SW480 (cell line): Measurements from ENCODE around the gene MYL9.
"Not testable (repeated sequence)": the region's sequence is repeated elsewhere in the genome, so short reads cannot be mapped to it uniquely, and the experiment has no call there.

ENCODE experiments used
- DNase-seq: peaks from one replicate; pipeline ENCODE4 v3.0.0-alpha.2; 2016; ENCODE audit warnings: low spot score

MYL9 gene

DNA sequence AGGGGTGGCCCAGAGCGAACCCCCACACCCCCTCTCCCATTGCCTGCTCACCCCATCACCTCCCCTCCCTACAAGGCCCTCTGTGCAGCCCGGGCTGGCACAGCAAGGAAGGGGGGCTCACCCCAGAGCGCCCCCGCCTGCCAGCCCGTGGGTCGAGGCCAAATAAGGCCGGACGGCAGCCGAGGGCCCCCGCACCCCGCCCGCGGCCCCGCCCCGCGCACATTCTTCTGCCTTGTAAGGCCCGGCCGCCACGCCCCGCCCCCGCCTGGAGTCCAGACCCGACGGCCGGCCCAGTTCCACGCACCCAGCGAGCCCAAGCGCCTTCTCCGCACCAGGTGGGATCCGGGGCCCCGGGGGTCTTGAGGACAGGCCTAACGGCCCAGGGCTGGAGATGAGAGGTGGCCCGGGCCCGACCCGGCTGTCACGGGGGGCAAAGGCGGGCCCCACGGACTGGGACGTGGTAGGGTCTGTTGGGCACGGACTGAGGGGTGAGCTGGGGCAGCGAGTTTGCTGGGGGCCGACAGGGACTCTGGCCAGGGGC is at the start of gene MYL9:
TSS of gene MYL9 (plus strand) at position 293 of the 541 bp plus-strand sequence. CDS start 3,366 bp downstream, outside the sequence.
- peak; percentile 56 for DNase-seq

DNA sequence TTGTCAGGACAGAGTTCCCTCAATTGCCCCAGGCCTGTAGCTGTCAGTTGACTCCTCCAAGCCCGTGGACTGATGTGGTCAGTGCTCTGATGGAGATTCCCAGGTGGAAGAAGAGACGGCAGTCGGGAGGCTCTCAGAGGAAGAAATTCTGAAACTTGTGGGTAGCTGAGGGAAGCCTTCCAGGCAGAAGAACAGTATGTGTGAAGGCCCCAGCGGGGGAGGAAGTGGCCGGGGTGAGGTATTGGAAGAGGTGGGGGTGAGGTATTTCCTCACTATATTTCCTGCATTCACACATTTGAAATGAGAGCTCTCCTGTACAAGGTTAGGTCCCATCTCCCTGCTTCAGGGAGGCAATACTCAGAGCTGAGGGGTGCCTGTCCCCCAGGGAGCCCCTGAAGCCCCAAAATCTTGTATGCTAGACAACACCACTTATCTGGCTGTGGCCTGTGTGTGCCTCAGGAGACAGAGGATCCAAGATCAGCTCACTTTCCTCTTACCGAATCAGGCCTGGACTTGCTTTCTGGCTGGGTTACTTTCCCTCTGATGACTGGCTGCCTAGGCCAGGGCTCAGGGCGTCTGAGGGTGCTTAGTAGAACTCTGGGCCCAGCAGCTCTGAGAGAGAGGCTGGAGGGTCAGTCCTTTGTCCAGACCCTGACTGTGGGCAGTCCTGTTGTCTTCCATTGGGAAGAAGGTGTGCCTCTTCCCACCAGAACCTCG is 49.3 kb upstream of the MYL9 start:
- no peak for DNase-seq

DNA sequence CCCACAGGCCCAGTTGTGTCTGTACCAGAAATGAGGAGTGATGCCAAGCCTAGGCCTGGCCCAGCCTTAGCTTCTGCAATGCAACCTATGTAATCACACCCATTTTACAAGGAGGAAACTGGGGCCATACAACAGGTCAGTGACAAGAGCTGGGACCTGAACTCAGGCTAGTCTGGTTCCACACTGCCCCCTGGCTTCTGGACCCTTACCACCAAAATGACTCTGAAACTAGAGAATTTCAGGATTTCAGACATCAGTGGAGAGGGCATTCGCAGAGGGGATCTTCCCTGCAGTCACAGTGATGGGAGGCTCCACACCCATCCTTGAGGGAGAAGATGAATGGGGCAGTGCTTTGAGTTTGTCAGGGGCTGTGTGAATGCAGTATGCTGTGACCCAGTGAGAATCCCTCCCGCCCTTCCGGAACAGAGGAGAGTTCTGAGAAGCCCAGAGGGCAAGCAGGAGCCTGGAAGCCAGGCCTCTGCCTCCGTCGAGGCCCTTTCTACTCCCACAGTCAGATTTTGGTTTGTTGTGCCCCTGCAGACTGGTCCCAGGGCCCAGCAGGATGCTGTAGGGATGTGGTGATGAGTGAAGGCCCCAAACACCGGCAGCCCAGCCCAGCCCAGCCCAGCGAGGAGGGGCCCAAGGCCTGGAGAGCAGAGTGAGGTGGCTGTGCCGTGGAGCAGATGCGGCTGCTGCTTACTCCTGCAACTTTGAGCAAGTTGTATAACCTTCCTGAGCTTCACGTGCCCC is 48.1 kb upstream of the MYL9 start:
- no peak for DNase-seq

DNA sequence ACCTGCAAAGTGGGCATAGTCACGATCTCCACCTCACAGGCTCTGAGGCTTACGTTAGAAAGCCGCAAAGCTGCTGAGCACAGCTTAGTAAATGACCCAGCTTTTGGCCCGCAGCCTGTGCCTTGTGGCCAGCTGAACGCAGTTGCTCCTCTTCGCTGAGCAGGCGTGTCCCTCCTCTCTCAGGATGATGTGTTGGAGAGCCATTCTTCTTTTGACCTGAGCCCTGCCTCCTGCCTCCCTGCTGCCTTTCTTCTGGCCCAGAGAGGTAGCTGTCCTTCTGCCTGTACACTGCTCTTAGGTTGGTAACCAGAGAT is 47.6 kb upstream of the MYL9 start:
- no peak for DNase-seq

DNA sequence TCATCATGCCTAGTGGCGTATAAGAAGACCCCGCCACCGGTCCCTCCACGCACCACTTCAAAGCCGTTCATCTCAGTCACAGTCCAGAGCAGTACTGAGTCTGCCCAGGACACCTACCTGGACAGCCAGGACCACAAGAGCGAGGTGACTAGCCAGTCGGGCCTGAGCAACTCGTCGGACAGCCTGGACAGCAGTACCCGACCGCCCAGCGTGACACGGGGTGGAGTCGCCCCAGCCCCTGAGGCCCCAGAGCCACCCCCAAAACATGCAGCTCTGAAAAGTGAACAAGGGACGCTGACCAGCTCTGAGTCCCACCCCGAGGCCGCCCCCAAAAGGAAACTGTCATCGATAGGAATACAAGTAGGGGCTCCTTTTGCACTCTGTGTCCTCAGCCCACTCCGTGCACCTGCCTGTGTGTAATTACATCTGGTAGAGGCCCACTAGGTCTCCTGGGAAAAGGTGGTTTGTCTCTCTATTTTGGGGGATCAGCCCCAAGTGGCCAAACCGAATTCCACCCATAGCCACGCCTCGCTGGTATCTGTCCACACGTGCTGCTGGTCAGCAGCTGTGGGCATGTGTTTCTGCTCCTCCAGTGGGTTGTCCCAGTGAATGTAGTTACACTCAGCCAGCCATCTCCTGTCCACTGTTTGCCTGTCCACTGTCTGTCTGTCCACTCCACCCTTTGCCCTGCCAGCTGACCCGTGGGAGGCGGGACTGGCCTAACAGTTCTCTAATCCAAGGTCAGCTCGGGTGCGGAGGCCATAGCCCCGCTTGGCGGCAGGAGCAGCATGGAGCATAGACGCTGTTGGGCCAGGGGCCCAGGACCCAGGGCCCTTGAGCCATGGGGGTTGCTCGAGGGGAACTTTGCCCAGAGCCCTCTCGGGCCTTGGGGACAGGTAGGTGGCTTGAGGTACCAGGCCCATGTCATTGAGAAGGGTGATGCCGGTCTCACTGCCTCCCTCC is 44.3 kb upstream of the MYL9 start:
- DNase-seq, result no peak

DNA sequence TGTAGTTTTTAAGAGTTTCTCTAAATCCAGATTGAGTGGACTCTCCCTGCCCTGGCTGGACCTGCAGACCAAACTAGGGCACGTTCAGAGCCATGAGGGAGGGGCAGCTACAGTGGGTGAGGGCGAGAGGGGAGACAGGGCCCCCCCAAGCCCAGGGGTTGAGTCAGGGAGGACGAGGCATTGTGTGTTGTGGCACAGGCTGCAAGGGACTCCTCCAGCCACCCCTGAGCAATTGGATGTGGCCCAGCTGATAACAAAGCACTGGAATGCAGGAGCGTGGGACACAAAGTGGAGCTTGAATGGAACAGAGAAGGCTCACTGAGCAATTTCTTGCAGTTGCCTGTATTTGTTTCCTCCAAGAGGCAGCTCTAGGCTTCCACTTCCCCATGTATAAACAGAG is 43.5 kb upstream of the MYL9 start:
- no peak for DNase-seq

DNA sequence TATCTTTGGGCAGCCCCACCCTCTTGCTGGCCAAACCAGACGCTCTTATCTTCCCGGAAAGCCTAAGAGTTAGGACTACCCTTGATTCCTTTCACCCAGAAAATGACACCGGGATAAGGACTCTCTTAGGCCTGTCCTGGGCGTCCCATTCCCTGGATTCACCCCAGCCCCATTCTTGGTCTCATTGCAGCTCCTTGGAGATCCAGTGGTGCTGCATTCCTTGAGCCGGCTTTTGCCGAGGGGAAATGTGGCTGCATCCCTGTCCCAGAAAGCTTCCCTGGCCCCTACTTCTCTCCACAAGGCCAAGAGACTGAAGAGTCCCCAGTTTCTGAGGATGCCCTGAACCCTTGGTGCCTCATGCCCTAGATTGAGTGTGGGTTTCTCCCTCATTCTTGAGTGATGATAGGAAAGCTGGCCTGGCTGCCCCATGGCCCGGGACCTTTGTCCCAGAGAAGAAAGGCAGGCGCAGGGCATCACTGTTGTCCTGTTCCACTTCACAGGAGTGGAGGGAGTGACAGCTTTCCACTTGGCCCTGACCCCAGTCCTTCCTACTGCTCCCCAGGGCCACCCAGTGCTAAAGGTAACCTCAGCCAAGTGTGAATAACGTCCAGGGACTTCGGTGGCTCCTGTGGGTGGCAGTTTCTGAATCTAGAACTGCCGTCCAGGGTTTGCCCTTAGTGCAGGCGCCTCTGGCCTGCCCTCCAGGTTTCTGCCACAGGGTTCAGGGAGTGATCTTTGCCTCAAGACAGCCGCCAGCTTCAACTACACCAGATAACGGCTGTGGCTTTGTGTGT is 42.7 kb upstream of the MYL9 start:
- no peak for DNase-seq

DNA sequence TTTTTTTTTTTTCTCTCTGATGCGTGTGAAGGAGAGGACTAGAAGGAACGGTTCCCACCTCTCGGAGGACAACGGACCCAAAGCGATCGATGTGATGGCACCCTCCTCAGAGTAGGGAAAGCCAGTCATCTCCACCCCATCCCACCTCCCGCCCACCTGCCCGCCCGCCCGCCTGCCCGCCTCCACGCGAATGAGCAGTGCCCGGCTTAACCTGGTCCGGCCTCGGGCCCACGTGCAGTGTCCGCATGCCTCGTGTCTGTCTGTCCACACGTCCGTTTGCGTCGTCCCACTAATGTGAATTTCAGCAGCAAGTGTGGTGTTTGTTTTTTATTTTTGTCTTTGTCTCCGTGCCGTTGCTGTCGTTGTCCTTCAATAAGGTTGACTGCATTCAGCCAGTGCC is 42.1 kb upstream of the MYL9 start:
- DNase-seq, result no peak

DNA sequence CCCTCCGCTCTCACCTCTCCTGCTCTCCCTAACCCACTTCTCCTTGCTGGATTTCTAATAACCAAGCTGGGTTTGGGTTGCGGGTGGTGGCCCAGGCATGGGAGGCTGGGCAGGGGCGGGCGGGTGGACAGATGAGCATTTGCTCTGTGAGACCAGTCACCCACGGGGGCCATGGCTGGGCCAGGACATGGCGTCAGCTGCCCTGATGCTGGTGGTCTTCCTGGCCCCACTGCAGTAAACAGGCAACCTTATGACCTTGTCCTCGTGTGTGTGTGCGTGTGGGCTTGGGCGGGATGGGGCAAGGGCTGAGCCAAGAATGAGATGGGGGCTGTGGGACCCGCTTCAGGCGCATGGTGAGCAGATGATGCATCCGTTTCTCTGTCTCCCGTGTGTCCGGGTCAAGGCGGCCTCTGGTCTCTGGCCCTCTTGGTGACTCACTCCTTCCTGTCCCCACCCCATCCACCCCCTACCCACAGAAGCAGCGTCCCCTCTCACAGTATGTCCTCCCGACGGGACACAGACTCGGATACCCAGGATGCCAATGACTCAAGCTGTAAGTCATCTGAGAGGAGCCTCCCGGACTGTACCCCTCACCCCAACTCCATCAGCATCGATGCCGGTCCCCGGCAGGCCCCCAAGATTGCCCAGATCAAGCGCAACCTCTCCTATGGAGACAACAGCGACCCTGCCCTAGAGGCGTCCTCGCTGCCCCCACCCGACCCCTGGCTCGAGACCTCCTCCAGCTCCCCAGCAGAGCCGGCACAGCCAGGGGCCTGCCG is 41.4 kb upstream of the MYL9 start:
- DNase-seq, result no peak

DNA sequence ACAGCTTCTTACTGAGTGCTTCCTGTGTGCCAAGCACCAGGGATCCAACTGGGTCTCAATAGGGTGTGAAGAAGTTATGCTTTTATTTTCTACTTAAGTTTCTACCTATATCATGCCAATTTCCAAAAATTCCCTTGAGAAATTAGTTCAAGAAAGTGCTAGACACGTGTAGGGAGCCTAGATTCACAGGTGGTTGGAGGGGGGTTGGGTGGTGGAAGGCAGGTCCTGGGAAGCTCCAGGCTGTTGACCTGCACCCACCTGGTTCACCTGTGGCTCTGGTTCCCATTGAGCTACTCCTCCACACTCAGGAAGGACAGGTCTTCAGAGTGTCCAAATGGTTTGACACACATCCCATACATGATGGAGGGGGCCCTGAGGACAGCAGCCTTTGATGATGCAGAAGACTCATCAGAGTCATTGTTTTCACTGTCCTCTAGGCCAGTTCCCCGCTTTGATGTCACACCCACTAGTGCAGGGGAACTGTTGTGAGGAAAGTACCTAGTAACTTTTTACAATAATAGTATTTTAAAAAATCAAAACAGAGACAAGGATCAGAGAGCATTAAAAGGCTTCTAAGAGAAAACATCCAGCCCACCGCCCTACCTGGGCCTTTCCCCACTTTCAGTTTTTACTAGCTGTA is 39.8 kb upstream of the MYL9 start:
- DNase-seq, result no peak

DNA sequence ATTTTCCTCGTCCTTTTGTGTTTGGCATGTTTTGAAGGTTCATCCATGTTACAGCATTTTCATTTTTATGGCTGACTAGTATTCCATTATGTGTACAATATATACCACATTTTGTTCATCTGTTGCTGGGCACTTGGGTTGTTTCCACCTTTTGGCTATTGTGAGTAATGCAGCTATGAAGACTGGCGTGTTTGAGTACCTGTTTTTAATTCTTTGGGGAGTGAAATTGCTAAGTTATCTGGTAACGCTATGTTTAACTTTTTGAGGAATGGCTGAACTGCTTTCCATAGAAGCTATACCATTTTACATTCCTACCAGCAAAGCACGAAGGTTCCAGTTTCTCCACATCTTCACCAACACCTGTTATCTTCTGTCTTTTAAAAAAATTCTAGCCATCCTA is 37.0 kb upstream of the MYL9 start:
- no peak for DNase-seq

DNA sequence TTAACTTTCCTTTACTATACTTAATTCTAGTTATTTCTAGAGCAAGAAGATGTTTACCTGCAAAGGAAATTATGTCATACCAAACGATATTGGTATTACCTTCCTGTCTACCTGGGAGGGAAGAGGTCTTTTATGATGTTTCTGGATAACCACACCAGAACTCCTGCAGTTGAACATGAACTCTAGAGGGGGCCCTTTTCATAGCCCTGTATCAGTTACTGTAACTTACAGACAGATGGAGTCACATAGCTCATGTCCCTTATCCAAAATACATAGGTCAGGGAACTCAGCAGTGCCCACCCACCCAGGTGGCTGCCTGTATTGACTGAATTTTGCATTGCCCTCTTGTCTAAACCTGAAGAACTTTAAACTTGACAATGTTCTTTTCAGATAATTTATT is 35.1 kb upstream of the MYL9 start:
- DNase-seq, result peak; percentile 46

DNA sequence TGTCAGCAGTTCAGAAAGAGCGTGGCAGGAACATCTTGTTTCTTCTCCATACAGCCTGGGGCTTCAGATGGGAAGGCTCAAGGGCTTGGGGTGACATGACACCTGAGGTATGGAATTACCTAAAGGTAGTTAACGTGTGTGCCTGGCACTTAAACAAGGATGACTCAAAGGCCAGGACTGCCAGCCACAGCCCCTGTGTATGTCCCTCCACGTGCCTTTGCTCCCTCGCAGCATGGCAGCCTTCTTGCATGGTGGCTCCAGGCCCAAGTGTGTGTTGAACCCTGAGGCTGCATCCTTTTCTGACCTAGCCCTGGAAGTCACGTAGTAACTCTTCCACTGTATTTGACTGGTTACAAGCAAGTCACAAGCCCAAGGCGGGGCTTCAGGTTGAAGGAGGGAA is 33.6 kb upstream of the MYL9 start:
- no peak for DNase-seq

DNA sequence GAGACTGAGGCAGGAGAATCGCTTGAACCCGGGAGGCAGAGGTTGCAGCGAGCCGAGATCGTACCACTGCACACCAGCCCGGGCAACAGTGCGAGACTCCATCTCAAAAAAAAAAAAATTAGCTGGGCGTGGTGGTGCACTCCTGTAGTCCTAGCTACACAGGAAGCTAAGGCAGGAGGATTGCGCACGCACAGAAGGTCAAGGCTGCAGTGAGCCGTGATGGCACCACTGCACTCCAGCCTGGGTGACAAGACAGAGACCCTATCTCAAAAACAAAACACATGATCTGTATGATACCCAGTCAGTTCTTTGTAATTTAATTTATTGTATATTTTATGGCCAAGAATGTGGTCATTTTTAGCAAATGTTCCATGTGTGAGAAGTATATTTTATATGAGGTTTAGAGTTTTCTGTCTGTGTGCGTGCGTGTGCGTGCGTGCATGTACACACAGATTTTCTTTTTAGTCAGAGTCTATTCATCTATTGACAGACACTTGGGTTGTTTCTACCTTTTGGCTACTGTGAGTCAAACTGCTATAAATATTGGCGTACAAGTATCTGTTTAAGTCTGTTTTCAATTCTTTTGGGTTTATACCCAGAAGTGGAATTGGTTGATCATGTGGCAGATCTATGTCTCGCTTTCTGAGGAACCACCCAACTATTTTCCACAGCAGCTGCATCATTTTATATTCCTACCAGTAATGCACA is 22.2 kb upstream of the MYL9 start:
- DNase-seq, result no peak

DNA sequence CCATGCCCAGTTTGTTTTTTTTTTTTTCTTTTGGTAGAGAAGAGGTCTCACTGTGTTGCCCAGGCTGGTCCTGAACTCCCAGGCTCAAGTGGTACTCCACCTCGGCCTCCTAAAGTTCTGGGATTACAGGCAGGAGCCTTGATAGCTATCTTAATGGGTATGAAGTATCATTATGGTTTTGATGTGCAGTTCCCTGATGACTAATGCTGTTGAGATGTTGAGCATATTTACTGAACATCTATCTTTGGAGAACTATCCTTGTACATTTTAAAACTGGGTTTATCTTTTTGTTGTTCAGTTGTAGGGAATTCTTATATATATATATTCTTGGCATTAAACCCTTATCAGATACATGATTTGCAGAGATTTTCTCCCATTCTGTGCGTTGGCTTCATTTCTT is 21.4 kb upstream of the MYL9 start:
- DNase-seq, result no peak

DNA sequence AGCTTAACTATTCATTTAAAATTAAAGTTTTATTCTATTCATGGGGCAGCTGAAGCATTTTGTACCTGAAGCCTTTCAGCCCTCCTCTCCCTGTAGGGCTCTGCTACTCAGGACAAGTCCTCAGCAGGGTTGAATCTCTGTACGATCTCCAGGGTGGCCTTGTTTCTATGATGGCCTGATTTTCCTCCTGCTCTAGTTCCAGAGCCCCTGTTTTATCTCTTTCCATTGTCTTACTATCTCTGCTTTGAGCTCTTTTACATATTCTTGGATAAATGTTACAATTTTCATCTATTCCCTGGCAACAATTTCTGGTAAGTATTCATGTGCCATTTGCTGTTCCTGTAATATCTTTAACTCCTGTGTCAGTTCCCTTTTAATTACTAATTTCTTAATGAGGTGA is 19.8 kb upstream of the MYL9 start:
- DNase-seq, result no peak

DNA sequence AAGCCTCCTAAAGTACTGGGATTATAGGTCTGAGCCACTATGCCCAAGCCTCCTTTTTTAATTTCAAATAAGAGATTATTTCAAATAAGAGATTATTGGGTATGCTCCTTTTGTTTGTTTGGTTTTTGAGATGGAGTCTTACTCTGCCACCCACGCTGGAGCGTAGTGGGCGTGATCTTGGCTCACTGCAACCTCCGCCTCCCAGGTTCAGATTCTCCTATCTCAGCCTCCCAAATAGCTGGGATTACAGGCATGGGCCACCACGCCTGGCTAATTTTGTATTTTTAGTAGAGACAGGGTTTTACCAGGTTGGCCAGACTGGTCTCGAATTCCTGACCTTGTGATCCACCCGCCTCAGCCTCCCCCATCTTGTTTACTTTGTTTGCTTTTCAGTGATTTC is 18.9 kb upstream of the MYL9 start:
- not testable (repeated sequence) for DNase-seq

DNA sequence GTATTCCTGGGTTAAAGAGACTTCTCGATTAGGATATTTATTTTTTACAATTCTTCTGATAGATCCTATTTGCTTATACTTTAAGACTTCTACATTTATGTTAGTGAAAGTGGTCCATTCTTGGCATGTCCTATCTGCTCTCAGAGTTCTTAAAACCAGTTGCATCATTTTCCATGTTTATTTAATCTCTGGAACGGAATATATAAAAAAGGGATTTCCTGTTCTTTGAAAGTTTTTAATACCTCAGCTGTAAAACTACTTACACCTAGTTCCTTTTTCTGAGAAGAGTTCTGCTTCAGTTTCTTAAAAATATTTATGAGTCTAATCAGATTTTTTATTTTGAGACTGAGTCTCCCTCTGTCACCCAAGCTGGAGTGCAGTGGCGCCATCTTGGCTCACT is 18.0 kb upstream of the MYL9 start:
- DNase-seq, result no peak

DNA sequence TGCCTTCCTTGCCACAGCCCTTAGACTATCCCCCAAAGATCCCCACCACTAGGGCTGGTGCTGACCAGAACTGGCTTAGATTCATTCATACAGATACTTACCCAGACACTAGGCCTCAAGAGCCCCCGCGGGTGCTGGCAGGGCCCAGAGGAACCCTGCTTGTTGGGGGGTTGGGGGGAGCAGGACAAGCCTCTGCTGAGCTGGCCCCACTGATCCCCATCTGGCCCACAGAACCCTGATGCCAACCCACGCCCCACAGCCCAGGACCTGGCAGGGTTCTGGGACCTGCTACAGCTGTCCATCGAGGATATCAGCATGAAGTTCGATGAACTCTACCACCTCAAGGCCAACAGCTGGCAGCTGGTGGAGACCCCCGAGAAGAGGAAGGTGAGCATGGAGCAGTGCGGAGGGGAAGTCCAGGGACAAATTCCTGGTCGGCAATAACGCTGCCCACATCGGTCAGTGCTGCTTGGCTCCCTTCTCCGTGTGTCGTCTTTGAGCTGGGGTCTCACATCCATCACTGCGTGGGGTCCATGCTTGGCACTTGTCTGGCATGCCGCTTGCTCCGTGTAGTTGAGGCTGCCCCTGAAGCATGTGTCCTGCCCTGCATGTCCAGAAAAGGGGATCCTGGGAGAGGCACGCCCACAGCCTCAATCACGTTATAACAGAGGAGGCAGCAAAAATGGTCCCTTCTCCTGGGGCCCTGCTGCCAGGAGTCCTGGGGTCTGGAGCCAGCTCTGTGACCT is 15.5 kb upstream of the MYL9 start:
- DNase-seq, result no peak
